HL-60 (cell line): ENCODE measurements around the gene TNRC18.
A peak's percentile ranks its signal among the peaks of the same experiment; 100 is the strongest.
"Not testable (repeated sequence)": the region's sequence is repeated elsewhere in the genome, so short reads cannot be mapped to it uniquely, and the experiment has no call there.

Experiments used
- DNase-seq, 2 experiments: peaks; one replicate each; pipeline ENCODE4 v3.0.0-alpha.2; 2010 to 2020; ENCODE audit warnings: low read depth in 1 of 2, low spot score in 1 of 2
- H3K27ac ChIP-seq: fragments of 250-450 bp; sonication (Bioruptor Pico); replicated peaks from 2 replicates; pipeline ENCODE4 v1.5.1; 2020; ENCODE audit warnings: mild to moderate bottlenecking, moderate library complexity
- H3K27me3 ChIP-seq: fragments of 250-450 bp; sonication (Bioruptor Pico); 2 replicates; pipeline ENCODE4 v1.5.1; 2021; ENCODE audit warnings: mild to moderate bottlenecking, moderate library complexity; ENCODE audit not compliant: insufficient read depth, poor library complexity, severe bottlenecking
- H3K4me3 ChIP-seq: replicated peaks from 2 replicates; pipeline ENCODE4 v1.5.1; 2011; ENCODE audit warnings: mild to moderate bottlenecking, control low read depth, low read length; ENCODE audit not compliant: insufficient read depth
- CTCF ChIP-seq: IDR thresholded peaks from one replicate; pipeline ENCODE4 v1.5.1; 2011; ENCODE audit warnings: low read length, control low read depth, inconsistent platforms; ENCODE audit not compliant: insufficient read depth
- GABPA ChIP-seq: IDR thresholded peaks from 2 replicates; pipeline ENCODE4 v1.6.1; 2012; ENCODE audit warnings: low read depth
- POLR2AphosphoS5 ChIP-seq: IDR thresholded peaks from 2 replicates; pipeline ENCODE4 v1.6.1; 2012; ENCODE audit warnings: low read depth
- REST ChIP-seq: IDR thresholded peaks from 2 replicates; pipeline ENCODE4 v1.6.1; 2012; ENCODE audit warnings: low read depth; ENCODE audit not compliant: insufficient replicate concordance
- SPI1 ChIP-seq: IDR thresholded peaks from 2 replicates; pipeline ENCODE4 v1.6.1; 2012; ENCODE audit warnings: low read depth, mild to moderate bottlenecking, borderline replicate concordance

Gene TNRC18

GRCh38 chr7:5287802-5288201 lies 135.8 kb downstream of the TNRC18 start:
- Histone ChIP-seq H3K4me3 (no peak overlapping the region), H3K27me3 (peaks cover 7% of the 10 kb centered on the region), H3K27ac (no peak overlapping the region)
- no peak for DNase-seq
- TF ChIP-seq POLR2AphosphoS5 (no peak), SPI1 (no peak), CTCF (no peak), REST (no peak), GABPA (no peak)

- DNase-seq, H3K4me3 ChIP-seq, H3K27ac ChIP-seq, H3K27me3 ChIP-seq: not testable (repeated sequence)
These were observed 136.3 kb downstream of the TNRC18 start for GRCh38 chr7:5287373-5287772.

- Histone ChIP-seq H3K27ac (no peak overlapping the region), H3K27me3 (peaks cover 7% of the 10 kb centered on the region), H3K4me3 (no peak overlapping the region)
- TF ChIP-seq REST: no peak
- TF ChIP-seq POLR2AphosphoS5: no peak
- no peak for TF ChIP-seq GABPA
- no peak for TF ChIP-seq SPI1
- TF ChIP-seq CTCF: no peak
- no peak for DNase-seq
These were observed 136.7 kb downstream of the TNRC18 start for GRCh38 chr7:5286933-5287332.

GRCh38 chr7:5284304-5285281 lies 139.0 kb downstream of the TNRC18 start:
- TF ChIP-seq POLR2AphosphoS5: no peak
- TF ChIP-seq REST: no peak
- no peak for TF ChIP-seq GABPA
- TF ChIP-seq CTCF: peak; percentile 37
- no peak for TF ChIP-seq SPI1
- Histone ChIP-seq H3K27me3 (peaks cover 7% of the 10 kb centered on the region), H3K4me3 (no peak overlapping the region), H3K27ac (no peak overlapping the region)
- peak in 1 of 2 experiments; percentile 49 for DNase-seq
